ENCODE results near the gene ACACA.

The ACACA gene

DNA sequence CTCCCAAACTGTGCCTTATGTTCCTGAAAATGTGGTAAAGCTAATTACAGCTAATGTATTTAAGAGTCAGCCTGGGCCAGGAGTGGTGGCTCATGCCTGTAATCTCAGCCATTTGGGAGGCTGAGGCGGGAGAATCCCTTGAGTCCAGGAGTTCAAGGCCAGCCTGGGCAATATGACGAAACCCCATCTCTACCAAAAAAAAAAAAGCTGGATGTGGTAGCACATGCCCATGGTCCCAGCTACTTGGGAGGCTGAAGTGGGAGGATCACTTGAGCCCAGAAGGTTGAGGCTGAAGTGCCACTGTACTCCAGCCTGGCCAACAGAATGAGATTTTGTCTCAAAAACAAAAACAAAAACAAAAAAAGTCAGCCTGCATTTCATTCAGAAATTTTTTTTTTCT is 64.0 kb downstream of the ACACA start:
- no peak for DNase-seq (ENCODE audit: low spot score)

DNA sequence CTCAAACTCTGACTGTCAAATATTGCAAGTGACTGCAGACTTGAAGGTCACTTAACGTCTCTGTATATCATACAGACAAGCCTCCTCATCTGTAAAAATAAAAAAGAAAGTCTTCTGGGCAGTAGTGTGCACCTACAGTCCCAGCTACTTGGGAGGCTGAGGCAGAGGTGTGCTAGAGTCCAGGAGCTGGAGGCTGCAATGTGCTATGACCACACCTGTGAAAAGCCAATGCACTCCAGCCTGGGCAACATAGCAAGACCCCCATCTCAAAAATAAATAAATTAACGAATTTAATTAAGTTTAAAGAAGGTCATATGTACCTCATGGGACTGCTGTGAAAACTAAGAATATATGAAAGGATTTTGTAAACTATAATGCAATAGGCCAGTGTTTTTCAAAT is 65.8 kb downstream of the ACACA start:
- DNase-seq (ENCODE audit: low spot score) = no peak

DNA sequence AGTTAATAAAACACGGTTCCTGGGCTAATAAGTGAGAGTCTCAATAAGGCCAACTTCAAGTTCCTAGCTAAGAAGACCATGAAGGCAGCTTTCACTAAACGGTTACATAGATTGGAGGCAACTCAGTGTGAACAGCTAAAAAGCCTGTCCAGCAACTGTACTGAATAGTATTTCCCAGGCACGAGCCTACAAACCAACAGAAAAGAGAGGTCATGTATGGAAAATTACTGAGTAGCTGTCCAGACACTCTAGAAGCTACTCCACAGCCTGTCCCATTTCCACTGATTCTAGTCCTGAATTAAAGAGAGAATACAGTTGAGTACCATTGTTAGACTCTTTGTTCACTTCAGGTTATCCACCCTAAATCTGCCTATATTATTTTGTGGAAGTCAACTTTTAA is 67.3 kb downstream of the ACACA start:
- no peak for DNase-seq (ENCODE audit: low spot score)

DNA sequence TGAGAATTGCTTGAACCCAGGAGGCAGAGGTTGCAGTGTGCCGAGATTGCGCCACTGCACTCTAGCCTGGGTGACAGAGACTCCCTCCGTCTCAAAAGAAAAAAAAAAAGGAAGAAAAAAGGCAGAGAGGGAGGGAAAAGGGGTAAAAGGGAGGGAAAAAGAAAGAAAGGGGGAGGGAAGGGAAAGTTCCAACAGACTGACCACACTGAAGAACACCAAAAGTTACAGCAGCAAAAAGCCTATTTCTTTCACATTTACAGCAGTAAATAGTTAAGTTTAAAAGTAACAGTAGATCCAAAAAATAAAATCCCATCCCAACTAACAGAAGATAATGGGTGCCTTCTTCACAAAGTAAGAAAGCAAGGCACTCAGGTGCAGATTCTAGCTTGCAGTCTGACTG is 67.8 kb downstream of the ACACA start:
- DNase-seq (ENCODE audit: low spot score) = no peak

- no peak for DNase-seq (ENCODE audit: low spot score)
Observed at GRCh38 chr17:37327341-37328090, 79.1 kb downstream of the ACACA start.

- no peak for DNase-seq (ENCODE audit: low spot score)
Observed at GRCh38 chr17:37322826-37323561, 83.6 kb downstream of the ACACA start.

DNA sequence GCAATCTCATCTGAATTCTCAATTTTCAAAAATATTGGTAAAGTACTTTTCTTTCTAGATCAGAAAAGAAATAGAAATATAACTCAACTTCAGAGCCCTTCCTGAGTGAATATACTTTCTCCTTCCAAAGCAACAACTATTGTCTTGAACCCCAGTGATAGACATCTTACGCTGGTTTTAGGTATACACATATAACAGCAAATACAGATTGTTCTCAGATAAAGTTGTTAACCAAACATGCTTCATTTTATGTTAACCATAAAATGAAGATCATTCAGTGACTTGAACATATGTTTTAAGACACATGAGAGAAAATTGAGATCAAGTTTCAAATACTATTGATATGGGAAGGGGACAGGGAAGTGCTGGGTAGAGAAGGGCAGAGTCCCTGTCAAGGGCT is 84.5 kb downstream of the ACACA start:
- no peak for DNase-seq (ENCODE audit: low spot score)

DNA sequence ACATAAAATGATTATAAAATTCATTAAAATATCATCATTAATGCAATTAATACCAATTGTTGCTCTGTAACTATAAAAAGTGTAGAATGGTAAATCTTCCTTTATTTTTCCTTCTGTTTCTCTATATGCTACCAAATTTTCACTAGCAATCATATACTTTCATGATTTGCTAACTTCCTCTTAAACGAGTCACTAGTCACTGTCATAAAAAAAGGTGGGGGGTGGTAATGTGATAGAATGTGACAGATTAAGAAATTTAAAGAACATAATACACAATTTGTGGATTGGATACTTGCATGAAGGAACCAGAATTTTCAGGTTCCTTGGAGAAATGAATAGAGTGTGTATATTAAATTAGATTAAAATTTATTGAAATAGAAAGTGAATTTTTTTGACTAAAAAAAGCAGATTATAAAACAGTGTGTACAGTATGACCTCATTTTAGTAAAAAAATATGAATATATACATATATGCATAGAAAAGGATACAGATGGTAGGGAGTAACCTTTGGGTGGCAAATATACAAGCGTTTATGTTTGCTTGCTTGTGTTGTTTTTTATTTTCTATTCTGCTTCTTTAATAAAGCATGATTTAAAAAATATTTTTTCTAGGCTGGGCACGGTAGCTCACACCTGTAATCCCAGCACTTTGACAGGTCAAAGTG is 87.6 kb downstream of the ACACA start:
- no peak for DNase-seq (ENCODE audit: low spot score)

DNA sequence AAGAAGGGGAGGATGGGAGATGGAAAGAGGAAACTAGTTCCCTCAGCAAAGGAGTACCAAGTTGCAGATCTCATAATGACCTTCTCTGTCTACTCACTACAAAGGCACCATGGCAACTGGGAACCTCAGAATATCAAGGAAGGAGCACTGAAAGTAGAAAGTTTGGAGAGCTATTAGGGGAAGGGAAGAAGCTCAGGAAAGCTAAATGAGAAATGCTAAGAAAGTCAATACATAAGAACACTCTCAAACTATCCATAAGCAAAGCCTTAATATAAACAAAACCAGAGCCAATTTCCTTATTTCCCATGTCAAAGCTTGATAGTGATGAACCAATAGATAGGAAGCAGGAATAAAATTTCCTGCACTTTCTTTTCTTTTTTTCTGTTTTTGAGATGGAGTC is 88.8 kb downstream of the ACACA start:
- no peak for DNase-seq (ENCODE audit: low spot score)

DNA sequence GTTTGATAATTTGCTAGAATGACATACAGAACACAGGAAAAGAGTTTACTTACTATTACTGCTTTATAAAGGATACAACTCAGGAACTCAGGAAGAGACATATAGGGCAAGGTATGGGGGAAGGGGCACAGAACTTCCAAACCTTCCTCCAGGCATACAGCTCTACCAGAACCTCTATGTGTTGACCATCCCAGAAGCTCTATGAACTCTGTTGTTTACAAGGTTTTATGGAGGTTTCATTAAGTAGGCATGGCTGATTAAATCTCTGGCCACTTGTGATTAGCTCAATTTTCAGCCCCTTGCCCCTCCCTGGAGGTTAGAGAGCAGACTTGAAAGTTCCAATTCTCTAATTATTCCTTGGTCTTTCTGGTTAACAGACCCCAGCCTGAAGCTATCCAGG is 91.0 kb downstream of the ACACA start:
- DNase-seq (ENCODE audit: low spot score) = no peak

- DNase-seq (ENCODE audit: low spot score) = no peak
Observed at GRCh38 chr17:37312137-37312923, 94.3 kb downstream of the ACACA start.

- DNase-seq (ENCODE audit: low spot score) = no peak
Observed at GRCh38 chr17:37310940-37311339, 95.7 kb downstream of the ACACA start.

DNA sequence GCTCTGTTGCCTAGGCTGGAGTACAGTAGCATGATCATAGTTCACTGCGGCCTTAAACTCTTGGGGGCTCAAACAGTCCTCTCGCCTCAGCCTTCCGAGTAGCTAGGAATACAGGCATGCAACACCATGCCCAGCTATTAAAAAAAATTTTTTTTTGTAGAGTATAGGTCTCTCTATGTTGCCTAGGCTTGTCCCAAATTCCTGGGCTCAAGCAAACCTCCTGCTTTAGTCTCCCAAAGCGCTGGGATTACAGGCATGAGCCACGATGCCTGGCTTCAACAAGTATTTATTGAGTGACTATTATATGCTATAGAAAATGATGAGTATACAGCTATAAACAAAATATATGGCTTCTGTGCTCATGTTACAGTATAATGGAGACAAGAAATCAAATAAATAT is 97.6 kb downstream of the ACACA start:
- no peak for DNase-seq (ENCODE audit: low spot score)

DNA sequence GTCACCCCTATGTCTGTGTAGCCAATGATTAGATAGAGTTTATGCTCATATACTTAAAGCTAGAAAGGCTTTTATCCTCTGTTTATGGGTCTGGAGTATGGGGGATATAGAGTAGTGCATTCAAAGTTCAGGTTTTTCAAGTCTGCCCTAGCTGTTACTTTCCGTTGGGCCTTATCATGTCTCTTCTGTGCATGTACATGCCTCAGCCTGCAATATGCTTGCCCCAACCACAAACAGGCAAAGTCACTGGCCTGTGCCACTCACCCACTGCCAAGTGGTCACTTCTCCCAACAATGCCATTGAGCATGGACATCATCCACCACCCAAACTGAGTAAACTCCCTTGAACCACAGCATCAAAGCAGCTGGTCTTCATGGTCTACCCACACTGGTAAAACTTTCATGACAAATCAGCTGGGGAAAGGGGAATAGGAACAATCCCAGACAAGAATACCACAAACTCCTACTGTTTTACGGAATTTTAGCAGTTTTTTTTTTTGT is 101.2 kb downstream of the ACACA start:
- DNase-seq (ENCODE audit: low spot score) = no peak

DNA sequence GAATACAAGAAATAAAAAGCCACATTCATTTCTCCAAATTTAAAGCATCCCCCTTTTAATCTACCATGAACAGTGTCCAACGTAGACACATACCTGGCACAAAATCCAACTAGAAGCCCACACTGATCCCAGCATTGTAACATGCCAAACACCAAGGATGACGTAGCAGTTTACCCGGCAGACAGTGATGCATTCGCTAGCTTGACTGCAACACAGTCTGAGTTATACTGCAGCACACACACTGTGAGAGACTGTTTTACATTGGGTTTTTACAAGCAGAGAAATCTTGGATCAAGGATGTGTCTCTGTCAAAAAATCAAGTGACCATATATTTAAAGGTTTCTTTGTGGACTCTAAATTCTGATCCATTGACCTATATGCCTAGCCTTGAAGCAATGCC is 105.3 kb downstream of the ACACA start:
- DNase-seq (ENCODE audit: low spot score) = no peak

GRCh38 chr17:37300683-37301082 is 106.0 kb downstream of the ACACA start:
- DNase-seq (ENCODE audit: low spot score) = no peak

DNA sequence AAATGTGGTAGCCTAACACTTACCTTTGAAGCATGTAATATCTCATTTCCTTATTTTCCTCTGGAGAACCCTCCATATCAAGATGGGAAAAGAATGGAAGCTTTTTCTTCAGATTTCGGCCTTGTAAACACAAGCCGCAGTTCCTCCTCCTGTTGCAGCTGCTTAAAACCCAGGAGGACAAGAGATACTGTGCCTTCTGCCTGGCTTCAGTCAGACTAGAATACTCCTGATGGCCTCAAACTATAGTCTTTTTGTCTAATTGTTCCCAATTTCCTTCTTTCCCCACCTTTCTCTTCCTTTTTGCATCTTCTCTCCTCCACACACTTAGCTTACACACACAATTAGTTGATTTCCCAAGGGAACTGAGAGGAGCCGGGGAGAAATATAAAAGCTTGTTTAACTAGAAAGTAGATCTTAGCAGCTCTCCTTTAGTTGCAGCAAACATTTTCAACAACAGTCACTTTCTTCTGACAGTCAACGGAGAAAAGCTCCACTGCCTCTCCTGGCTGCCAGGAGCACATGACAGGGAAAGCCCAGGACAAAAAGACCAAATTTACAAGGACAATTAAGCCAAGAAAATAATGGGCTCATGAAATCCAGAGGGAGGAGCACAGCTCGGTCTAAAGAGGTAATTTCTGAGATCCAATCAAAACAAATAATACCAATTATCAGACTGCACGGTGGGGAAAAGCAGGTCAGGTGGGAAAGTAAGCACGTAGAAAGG is 107.2 kb downstream of the ACACA start:
- DNase-seq (ENCODE audit: low spot score) = no peak

GRCh38 chr17:37295888-37296287 is 110.7 kb downstream of the ACACA start:
- no peak for DNase-seq (ENCODE audit: low spot score)

GRCh38 chr17:37294888-37295287 is 111.7 kb downstream of the ACACA start:
- no peak for DNase-seq (ENCODE audit: low spot score)

GRCh38 chr17:37293770-37294169 is 112.9 kb downstream of the ACACA start:
- DNase-seq (ENCODE audit: low spot score) = no peak

GRCh38 chr17:37292429-37293139 is 114.1 kb downstream of the ACACA start:
- DNase-seq (ENCODE audit: low spot score) = no peak

All from HuH-7 (cell line).